SU-DHL-6 (cell line): ENCODE measurements around the gene SLC22A23.

Experiments
- H2AFZ ChIP-seq: fragments of 200-600 bp; sonication (generic); 2 replicates; pipeline ENCODE4 v1.6.1; 2014; ENCODE audit warnings: low read depth, mild to moderate bottlenecking, moderate library complexity, mixed read lengths, antibody characterized with exemption, low read length; ENCODE audit not compliant: severe bottlenecking
- H3F3A ChIP-seq: fragments of 200-600 bp; shearing (Covaris generic); 2 replicates; pipeline ENCODE4 v1.6.0; 2016; ENCODE audit warnings: antibody characterized with exemption, mild to moderate bottlenecking; ENCODE audit not compliant: insufficient read depth
- H3K27ac ChIP-seq: fragments of 200-600 bp; sonication (generic); 2 replicates; pipeline ENCODE4 v1.5.1; 2016; ENCODE audit warnings: low read depth, mild to moderate bottlenecking, low read length, moderate library complexity, mixed read lengths
- H3K27me3 ChIP-seq: fragments of 200-600 bp; sonication (generic), shearing (Covaris generic); 2 replicates; pipeline ENCODE4 v1.6.0; 2014; ENCODE audit warnings: mild to moderate bottlenecking, low read length
- H3K36me3 ChIP-seq: fragments of 200-600 bp; sonication (generic); 2 replicates; pipeline ENCODE4 v1.6.1; 2014; ENCODE audit warnings: mild to moderate bottlenecking, low read length, mixed read lengths
- H3K4me2 ChIP-seq: fragments of 300-600, 200-600 bp; shearing (Covaris generic), sonication (generic); 2 replicates; pipeline ENCODE4 v1.6.0; 2014; ENCODE audit warnings: low read length, low read depth, mild to moderate bottlenecking; ENCODE audit not compliant: poor library complexity, severe bottlenecking
- H3K4me3 ChIP-seq: fragments of 200-600 bp; sonication (generic); 2 replicates; pipeline ENCODE4 v1.5.1; 2014; ENCODE audit warnings: antibody characterized with exemption, low read length, mild to moderate bottlenecking, mixed read lengths; ENCODE audit not compliant: insufficient read depth, poor library complexity, severe bottlenecking
- H3K79me2 ChIP-seq: fragments of 200-600 bp; sonication (generic); 2 replicates; pipeline ENCODE4 v1.6.1; 2014; ENCODE audit warnings: mild to moderate bottlenecking, low read length, moderate library complexity; ENCODE audit not compliant: insufficient read depth
- H3K9ac ChIP-seq: fragments of 200-600 bp; sonication (generic); 2 replicates; pipeline ENCODE4 v1.7.0; 2014; ENCODE audit warnings: mild to moderate bottlenecking, low read length
- H3K9me2 ChIP-seq: fragments of 200-600 bp; sonication (generic); replicated peaks from 2 replicates; pipeline ENCODE4 v1.6.1; 2014; ENCODE audit warnings: low read length; ENCODE audit not compliant: insufficient read depth
- H3K9me3 ChIP-seq: fragments of 200-600 bp; sonication (generic); 2 replicates; pipeline ENCODE4 v1.6.1; 2014; ENCODE audit warnings: low read length, mixed read lengths; ENCODE audit not compliant: insufficient read depth
- H4K20me1 ChIP-seq: fragments of 200-600 bp; sonication (generic); 2 replicates; pipeline ENCODE4 v1.6.1; 2014; ENCODE audit warnings: low read depth, mild to moderate bottlenecking, antibody characterized with exemption, low read length, moderate library complexity, mixed read lengths
- EZH2phosphoT487 ChIP-seq: fragments of 200-600 bp; sonication (generic), shearing (Covaris generic); conservative IDR thresholded peaks from 2 replicates; pipeline ENCODE4 v1.6.1; 2018; ENCODE audit warnings: mild to moderate bottlenecking, antibody characterized with exemption, low read length, moderate library complexity, mixed read lengths
- TF ChIP-seq, protein P1 (sequence below): fragments of 200-600 bp; sonication (generic); IDR thresholded peaks from one replicate; pipeline ENCODE4 v1.5.1; 2017; ENCODE audit warnings: antibody characterized with exemption, mild to moderate bottlenecking, low read length, moderate library complexity; ENCODE audit not compliant: insufficient read depth, poor library complexity, severe bottlenecking

The SLC22A23 gene

DNA sequence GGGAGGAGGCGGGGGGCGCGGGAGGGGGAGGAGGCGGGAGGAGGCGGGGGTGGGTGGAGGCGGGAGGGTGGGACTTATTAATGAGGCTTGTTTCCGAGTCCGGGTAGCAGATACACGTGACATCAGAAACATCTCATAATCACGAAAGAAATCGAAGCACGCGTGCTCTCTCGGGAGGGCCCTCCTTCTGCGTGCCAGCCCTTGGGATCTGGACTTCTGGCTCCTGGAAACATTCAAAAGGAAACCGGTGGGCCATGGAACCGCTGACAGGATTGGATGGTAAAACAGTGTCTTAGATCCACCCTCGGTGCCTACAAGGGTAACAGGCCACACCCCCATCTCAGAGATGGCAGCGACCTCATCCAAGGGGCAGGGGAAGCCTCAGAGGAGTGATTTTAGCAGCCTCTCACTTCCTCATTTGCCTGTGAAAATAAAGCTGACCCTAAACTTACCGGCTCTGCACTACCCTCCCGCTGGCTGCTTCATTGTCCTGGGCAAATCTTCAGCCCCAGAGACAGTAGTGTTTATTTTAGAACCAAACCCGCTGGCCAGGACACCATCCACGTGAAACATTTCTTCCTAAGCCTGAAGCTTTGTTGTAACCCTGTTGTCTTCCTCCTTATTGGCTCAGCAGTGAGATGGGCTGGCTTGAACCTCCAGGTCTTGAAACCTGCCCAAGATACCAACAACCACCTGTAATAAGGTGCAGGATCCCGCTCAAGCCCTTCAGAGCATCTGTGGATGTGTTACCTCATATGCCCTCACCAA lies 100.6 kb downstream of the SLC22A23 start:
- Histone ChIP-seq H3K27me3 (no peaks in the 10 kb centered on the region), H3K4me3 (peak overlapping the region; percentile 51), H4K20me1 (no peaks in the 10 kb centered on the region), H3K9me3 (no peaks in the 10 kb centered on the region), H3F3A (peaks cover 10% of the 10 kb centered on the region), H3K9me2 (no peaks in the 10 kb centered on the region), H3K9ac (peak overlapping the region; percentile 36; the same call in 1 of the 2 replicates), H3K4me2 (peak overlapping the region; percentile 58), H3K36me3 (no peaks in the 10 kb centered on the region), H3K27ac (no peak overlapping the region), H2AFZ (peak overlapping the region; percentile 59), H3K79me2 (no peaks in the 10 kb centered on the region)
- no peak for TF ChIP-seq EZH2phosphoT487
- TF ChIP-seq, protein P1, sequence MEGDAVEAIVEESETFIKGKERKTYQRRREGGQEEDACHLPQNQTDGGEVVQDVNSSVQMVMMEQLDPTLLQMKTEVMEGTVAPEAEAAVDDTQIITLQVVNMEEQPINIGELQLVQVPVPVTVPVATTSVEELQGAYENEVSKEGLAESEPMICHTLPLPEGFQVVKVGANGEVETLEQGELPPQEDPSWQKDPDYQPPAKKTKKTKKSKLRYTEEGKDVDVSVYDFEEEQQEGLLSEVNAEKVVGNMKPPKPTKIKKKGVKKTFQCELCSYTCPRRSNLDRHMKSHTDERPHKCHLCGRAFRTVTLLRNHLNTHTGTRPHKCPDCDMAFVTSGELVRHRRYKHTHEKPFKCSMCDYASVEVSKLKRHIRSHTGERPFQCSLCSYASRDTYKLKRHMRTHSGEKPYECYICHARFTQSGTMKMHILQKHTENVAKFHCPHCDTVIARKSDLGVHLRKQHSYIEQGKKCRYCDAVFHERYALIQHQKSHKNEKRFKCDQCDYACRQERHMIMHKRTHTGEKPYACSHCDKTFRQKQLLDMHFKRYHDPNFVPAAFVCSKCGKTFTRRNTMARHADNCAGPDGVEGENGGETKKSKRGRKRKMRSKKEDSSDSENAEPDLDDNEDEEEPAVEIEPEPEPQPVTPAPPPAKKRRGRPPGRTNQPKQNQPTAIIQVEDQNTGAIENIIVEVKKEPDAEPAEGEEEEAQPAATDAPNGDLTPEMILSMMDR = no peak

GRCh38 chr6:3355358-3356055 lies 101.3 kb downstream of the SLC22A23 start:
- no peak overlapping the region for H2AFZ ChIP-seq
- H3F3A ChIP-seq = peaks cover 10% of the 10 kb centered on the region
- no peaks in the 10 kb centered on the region for H3K36me3 ChIP-seq
- no peaks in the 10 kb centered on the region for H3K27me3 ChIP-seq
- no peaks in the 10 kb centered on the region for H3K9me3 ChIP-seq
- H3K27ac ChIP-seq = no peak overlapping the region
- no peaks in the 10 kb centered on the region for H3K79me2 ChIP-seq
- H3K4me2 ChIP-seq = no peak overlapping the region
- no peak overlapping the region for H3K4me3 ChIP-seq
- TF ChIP-seq, protein P1 = no peak
- no peak for TF ChIP-seq EZH2phosphoT487
- H3K9me2 ChIP-seq = no peaks in the 10 kb centered on the region
- no peaks in the 10 kb centered on the region for H4K20me1 ChIP-seq
- H3K9ac ChIP-seq = no peak overlapping the region

- Histone ChIP-seq H3K4me2 (no peak overlapping the region), H2AFZ (no peak overlapping the region), H3K9me3 (no peaks in the 10 kb centered on the region), H3K4me3 (no peak overlapping the region), H3K79me2 (no peaks in the 10 kb centered on the region), H3K27me3 (no peaks in the 10 kb centered on the region), H3K9me2 (no peaks in the 10 kb centered on the region), H3F3A (peaks cover 10% of the 10 kb centered on the region), H3K36me3 (no peaks in the 10 kb centered on the region), H3K9ac (no peak overlapping the region), H3K27ac (no peak overlapping the region), H4K20me1 (no peaks in the 10 kb centered on the region)
- TF ChIP-seq, protein P1 = no peak
- TF ChIP-seq EZH2phosphoT487 = no peak
Measured at GRCh38 chr6:3355011-3355357, 101.9 kb downstream of the SLC22A23 start.
